Activated gamma-delta T cell treated with anti-CD3 and anti-CD28 coated beads, Interleukin-2, amount 50 U/mL, for 16 hours (primary cell): Measurements from ENCODE around the gene GPR137B.

Experiments
- DNase-seq: peaks from one replicate; pipeline ENCODE4 v3.0.0-alpha.2; 2020; ENCODE audit warnings: low read depth

The GPR137B gene

GRCh38 chr1:236204039-236204438 lies 61.7 kb downstream of the GPR137B start:
- no peak for DNase-seq

GRCh38 chr1:236204656-236205055 lies 62.3 kb downstream of the GPR137B start:
- DNase-seq, result no peak

GRCh38 chr1:236206548-236206947 lies 64.2 kb downstream of the GPR137B start:
- no peak for DNase-seq

- DNase-seq, result no peak
These were observed 64.8 kb downstream of the GPR137B start for GRCh38 chr1:236207121-236207520.

- DNase-seq, result no peak
These were observed 65.2 kb downstream of the GPR137B start for GRCh38 chr1:236207569-236207968.

GRCh38 chr1:236209185-236209584 lies 66.8 kb downstream of the GPR137B start:
- DNase-seq, result no peak

- no peak for DNase-seq
These were observed 67.4 kb downstream of the GPR137B start for GRCh38 chr1:236209713-236210112.

GRCh38 chr1:236211815-236212214 lies 69.5 kb downstream of the GPR137B start:
- DNase-seq, result no peak

- no peak for DNase-seq
These were observed 71.2 kb downstream of the GPR137B start for GRCh38 chr1:236213534-236213933.

GRCh38 chr1:236214761-236215160 lies 72.4 kb downstream of the GPR137B start:
- DNase-seq, result no peak

GRCh38 chr1:236220473-236220872 lies 78.1 kb downstream of the GPR137B start:
- DNase-seq, result no peak

GRCh38 chr1:236222632-236223031 lies 80.3 kb downstream of the GPR137B start:
- DNase-seq, result no peak

- no peak for DNase-seq
These were observed 86.1 kb downstream of the GPR137B start for GRCh38 chr1:236228411-236228810.

GRCh38 chr1:236235116-236235515 lies 92.8 kb downstream of the GPR137B start:
- no peak for DNase-seq

- DNase-seq, result no peak
These were observed 96.8 kb downstream of the GPR137B start for GRCh38 chr1:236239092-236239585.

GRCh38 chr1:236240675-236241074 lies 98.3 kb downstream of the GPR137B start:
- no peak for DNase-seq

- DNase-seq, result no peak
These were observed 100.2 kb downstream of the GPR137B start for GRCh38 chr1:236242568-236242967.

- no peak for DNase-seq
These were observed 104.9 kb downstream of the GPR137B start for GRCh38 chr1:236247286-236247685.

- no peak for DNase-seq
These were observed 109.2 kb downstream of the GPR137B start for GRCh38 chr1:236251587-236251986.

- no peak for DNase-seq
These were observed 110.8 kb downstream of the GPR137B start for GRCh38 chr1:236253119-236253518.

- no peak for DNase-seq
These were observed 111.7 kb downstream of the GPR137B start for GRCh38 chr1:236253918-236254637.

- no peak for DNase-seq
These were observed 114.9 kb downstream of the GPR137B start for GRCh38 chr1:236257216-236257615.

- no peak for DNase-seq
These were observed 115.8 kb downstream of the GPR137B start for GRCh38 chr1:236258114-236258622.
